PFSK-1 (cell line): ENCODE results near the gene RCC2.

ENCODE experiments used
- FOXP2 ChIP-seq: optimal IDR thresholded peaks from 2 replicates; pipeline ENCODE3; 2011; ENCODE audit warnings: borderline replicate concordance, control low read depth, inconsistent platforms; ENCODE audit not compliant: insufficient read depth; ENCODE audit errors: extremely low read length, extremely low read depth
- POLR2AphosphoS5 ChIP-seq: IDR thresholded peaks from 2 replicates; pipeline ENCODE4 v1.6.1; 2012; ENCODE audit warnings: low read depth, mild to moderate bottlenecking, control low read depth, low read length, moderate library complexity
- SIN3A ChIP-seq: IDR thresholded peaks from 2 replicates; pipeline ENCODE4 v1.6.1; 2012; ENCODE audit warnings: mild to moderate bottlenecking, low read length, moderate library complexity, borderline replicate concordance; ENCODE audit not compliant: insufficient read depth
- TAF1 ChIP-seq: IDR thresholded peaks from 2 replicates; pipeline ENCODE4 v1.6.1; 2012; ENCODE audit warnings: low read length, control low read depth, borderline replicate concordance; ENCODE audit not compliant: insufficient read depth
- TF ChIP-seq, protein P1 (sequence below), 2 experiments: IDR thresholded peaks; 2 replicates each; pipeline versions ENCODE4 v1.6.1 to v1.8.0; 2011 to 2012; ENCODE audit warnings: low read depth in 2 of 2, low read length in 2 of 2, control low read depth in 1 of 2, inconsistent platforms in 1 of 2, mild to moderate bottlenecking in 1 of 2, moderate library complexity in 1 of 2; ENCODE audit not compliant: insufficient read depth in 1 of 2

DNA sequence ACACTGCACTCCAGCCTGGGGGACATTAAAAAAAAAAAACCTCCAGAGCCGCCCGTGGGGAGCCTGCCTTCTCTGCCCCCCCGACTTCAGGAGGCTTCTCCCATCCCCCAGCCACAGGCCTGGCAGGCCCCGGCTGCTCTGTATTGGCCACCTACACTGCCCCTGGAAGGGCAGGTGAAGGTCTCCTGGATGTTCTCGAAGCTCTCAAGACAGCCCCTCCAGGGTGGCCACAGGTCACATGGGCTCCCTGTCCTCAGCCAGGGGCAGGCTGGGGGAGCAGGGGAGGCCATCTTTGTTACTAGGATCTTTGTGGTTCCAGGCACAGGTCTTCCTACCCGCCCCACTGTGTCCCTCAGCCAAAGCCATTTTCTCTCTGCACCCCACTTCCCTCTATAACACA is 34.7 kb downstream of the RCC2 start:
- TF ChIP-seq, protein P1, sequence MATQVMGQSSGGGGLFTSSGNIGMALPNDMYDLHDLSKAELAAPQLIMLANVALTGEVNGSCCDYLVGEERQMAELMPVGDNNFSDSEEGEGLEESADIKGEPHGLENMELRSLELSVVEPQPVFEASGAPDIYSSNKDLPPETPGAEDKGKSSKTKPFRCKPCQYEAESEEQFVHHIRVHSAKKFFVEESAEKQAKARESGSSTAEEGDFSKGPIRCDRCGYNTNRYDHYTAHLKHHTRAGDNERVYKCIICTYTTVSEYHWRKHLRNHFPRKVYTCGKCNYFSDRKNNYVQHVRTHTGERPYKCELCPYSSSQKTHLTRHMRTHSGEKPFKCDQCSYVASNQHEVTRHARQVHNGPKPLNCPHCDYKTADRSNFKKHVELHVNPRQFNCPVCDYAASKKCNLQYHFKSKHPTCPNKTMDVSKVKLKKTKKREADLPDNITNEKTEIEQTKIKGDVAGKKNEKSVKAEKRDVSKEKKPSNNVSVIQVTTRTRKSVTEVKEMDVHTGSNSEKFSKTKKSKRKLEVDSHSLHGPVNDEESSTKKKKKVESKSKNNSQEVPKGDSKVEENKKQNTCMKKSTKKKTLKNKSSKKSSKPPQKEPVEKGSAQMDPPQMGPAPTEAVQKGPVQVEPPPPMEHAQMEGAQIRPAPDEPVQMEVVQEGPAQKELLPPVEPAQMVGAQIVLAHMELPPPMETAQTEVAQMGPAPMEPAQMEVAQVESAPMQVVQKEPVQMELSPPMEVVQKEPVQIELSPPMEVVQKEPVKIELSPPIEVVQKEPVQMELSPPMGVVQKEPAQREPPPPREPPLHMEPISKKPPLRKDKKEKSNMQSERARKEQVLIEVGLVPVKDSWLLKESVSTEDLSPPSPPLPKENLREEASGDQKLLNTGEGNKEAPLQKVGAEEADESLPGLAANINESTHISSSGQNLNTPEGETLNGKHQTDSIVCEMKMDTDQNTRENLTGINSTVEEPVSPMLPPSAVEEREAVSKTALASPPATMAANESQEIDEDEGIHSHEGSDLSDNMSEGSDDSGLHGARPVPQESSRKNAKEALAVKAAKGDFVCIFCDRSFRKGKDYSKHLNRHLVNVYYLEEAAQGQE (IDR thresholded peaks at IDR 0.05; ENCODE audit: insufficient read depth in 1 of 2, low read depth in 2 of 2, low read length in 2 of 2): no peak
- TF ChIP-seq POLR2AphosphoS5 (no peak), TAF1 (no peak), FOXP2 (no peak), SIN3A (no peak)
